HG03460 (cell line): ENCODE data around the gene STK32B.
"Not testable (repeated sequence)": the region's sequence is repeated elsewhere in the genome, so short reads cannot be mapped to it uniquely, and the experiment has no call there.

Experiments used
- ATAC-seq: cut with Tn5 transposase; IDR thresholded peaks from one replicate; pipeline ENCODE4 v1.9.1; 2021; ENCODE audit not compliant: unreplicated experiment

The STK32B gene

DNA sequence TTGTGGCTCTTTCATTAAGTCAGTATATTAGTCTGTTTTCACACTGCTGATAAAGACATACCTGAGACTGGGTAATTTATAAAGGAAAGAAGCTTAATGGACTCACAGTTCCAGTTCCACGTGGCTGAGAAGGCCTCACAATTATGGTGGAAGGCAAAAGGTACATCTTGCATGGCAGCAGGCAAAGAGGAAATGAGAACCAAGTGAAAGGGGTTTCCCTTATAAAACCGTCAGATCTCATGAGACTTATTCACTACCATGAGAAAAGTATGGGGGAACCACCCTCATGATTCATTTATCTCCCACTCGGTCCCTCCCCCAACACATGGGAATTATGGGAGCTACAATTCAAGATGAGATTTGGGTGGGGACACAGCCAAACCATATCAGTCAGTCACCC lies 15.7 kb downstream of the STK32B start:
- ATAC-seq = not testable (repeated sequence)

DNA sequence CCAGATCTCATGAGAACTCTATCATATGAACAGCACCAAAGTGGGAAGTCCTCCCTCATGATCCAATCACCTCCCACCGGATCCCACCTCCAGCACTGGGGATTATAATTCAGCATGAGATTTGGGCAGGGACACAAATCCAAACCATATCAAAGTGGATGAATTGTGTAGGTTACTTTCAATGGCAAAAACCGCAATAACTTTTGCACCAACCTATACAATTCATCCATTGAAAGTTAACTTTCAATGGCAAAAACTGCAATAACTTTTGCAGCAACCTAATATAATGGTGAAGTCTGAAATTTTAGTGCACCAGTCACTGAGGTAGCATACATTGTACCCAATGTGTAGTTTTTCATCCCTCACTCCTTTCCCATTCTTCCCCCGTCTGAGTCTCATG lies 16.6 kb downstream of the STK32B start:
- ATAC-seq = no peak

DNA sequence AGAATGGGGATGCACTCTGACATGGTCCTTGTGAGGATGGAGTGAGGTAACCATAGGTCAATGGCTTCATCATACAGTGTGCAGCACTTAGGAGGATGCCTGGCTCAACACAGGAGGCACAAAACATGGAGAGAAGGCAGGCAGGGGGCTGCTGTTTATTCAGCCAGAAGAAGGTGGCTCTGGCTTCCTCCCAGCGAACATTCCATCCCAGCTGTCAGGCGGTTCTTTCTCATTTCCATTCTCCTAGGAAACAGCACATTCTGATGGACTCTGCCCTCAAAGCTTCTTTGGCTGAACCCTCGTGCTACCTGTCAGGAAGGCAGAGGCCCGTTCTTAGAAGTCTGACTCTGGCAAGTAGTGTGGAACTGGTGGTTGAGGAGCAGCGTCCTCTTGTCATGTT lies 18.6 kb downstream of the STK32B start:
- ATAC-seq = no peak

DNA sequence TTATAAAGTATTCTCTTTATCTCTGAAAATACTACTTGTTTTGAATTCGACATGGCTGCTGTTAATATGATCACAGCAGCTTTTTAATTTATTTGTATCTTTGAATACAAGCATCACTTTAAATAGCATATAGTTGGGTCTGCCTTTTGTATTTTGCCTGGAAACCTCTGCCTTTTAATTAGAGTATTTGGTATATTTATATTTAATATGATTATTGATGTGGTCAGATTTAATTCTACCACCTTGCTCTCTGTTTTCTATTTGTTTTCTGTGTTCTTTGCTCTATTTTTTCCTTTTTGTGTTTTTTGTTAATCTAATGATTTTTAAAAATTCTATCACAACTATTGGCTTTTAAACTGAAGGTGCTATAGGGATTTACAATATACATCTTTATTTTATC lies 21.7 kb downstream of the STK32B start:
- ATAC-seq = no peak

DNA sequence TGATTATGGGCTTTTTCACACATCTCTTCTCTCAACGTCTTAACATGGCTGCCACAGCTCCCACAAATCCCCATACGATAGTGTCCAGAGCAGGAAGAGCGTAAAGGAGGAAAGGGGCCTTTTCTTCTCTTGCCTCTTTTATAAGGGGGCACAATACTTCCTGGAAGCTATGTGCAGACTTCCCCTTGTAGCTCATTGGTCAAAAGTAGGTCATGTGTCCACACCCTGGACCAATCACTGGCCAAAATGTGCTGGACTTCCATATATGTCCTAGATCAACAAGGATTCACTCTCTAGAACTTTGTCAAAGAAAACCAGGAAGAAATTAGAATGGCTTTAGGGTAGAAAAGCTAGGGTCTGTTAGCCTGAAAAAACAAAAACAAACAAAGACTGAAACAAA lies 26.7 kb downstream of the STK32B start:
- ATAC-seq = no peak

DNA sequence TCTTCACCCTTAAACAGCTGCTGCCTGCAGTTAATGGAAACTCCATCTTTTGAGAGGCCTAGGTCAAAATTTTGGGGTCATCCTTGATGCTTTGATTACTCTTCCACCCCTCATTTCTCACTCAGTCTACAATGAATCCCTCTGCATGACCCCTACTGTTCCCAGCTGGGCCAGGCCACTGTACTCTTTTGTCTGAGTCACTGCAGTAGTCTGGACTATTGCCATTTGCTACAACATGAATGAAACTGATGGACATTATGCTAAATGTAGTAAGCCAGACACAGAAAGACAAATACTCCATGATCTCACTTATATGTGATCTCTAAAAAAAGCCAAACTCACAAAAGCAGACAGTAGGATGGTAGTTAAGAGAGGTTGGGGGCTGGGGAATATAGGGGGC lies 28.3 kb downstream of the STK32B start:
- no peak for ATAC-seq

DNA sequence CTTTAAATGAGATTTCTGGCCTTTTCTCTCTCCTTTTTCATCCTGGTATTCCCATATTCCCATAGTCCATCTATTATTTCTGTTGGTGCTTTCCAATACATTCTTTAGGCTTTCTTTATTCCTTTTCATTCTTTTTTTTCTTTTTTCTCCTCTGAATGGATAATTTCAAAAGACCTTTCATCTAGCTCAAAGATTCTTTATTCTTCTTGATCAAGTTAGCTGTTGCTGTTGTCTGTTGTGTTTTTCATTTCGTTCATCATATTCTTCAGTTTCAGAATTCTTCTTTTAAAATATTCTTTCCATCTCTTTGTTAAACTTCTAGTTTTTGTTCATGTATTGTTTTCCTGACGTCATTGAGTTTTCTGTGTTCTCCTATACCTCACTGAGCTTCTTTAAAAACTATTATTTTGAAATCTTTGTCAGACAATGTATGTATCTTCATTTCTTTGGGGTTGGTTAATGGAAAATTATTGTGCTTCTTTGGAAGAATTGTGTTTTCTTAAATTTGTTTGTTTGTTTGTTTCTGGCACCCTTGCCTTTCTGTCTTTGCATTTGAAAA lies 30.2 kb downstream of the STK32B start:
- ATAC-seq = no peak

DNA sequence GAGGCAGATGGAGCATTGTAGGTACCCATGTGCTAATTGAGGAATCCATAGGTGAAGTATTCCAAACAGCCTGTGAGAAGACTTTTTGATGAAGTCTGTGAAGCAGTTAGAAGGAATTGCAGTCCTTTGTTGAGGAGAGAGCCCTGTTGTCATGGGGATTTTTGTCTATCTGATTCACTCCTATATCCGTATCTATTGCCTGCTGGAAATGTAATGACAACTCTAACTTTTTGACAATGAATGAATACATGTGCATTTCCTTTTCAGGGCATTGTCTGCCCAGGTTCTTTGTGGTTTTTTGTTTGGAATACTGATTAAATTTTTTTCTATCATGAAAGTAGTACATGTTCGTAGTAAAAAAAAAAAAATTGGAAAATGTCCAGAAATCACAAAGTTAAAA lies 31.1 kb downstream of the STK32B start:
- ATAC-seq = no peak

DNA sequence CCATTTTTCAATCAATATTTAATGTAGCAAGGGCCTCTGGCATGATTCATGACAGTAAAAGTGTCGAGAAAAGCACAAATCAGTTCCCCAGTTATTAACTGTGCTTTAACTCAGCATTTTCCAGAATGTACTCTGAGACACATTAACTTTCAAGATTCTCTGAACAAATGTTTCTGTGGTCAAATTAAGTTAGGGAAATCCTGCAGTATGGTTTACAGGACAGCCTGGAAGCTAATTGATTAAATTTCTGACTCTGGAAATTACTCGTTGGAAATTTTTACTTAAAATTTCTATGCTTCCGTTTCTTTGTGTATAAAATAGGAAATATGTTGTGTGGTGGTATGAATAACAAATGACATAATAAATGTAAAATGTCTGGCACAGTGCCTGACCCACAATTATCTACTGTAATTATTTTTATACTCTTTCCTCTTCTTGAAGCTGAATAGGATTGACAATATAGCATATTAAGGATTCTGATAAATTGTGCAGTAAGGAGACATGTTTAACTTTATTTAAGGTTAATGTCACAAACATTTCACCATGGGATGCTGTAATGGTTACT lies 33.7 kb downstream of the STK32B start:
- no peak for ATAC-seq

DNA sequence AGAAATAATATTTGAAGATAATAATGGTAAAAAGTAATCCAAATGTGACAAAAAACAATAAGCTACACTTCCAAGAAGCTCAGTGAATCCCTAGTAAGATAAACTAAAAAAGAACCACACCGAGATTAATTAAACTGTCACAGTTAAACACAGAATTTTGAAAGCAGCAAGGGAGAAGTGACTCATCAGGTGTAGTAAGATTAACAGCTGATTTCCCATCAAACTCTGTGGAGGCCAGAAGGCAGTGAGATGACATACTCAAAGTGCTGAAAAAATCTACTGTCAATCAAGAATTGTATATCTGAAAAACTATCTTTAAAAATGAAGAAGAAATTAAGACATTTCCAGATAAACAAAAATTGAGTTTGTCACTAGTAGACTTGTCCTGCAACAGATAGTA lies 35.3 kb downstream of the STK32B start:
- ATAC-seq = no peak

DNA sequence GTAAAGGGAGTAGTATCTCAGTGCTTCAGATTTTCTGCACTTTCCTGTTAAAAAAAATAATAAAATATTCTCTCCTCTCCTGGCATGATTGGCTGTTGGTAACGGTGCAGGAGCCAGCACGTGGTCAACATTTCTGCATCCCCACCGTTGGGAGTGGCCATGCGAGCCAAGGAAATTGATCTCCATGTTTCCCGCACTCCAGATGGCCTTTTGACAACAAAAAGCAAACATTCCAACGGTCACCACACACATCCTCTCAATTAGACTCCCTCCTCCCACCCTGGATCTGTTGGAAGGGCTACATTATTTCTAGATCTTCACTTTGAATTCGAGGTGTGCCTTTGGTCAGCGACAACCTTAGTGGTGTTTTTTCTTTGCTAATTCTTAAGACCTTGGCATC lies 45.0 kb downstream of the STK32B start:
- no peak for ATAC-seq

DNA sequence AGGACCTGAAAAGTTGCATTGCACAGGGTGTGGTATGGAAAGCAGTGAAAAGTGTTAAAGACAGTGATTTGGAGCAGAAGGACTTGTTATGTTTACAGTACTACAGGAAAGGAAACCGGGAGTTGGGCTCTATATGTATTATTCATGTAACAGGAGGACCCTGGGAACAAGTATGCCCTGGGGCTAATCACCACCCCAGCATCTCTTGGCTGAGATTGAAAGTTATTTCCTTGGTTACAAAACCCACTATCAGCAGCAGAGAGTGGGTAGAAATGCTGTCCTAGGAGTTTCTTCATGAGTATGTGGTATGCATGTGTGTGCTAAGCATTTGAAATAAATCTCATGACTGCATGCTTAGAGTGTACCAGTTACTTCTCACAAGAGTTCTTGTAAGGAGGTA lies 46.9 kb downstream of the STK32B start:
- no peak for ATAC-seq

DNA sequence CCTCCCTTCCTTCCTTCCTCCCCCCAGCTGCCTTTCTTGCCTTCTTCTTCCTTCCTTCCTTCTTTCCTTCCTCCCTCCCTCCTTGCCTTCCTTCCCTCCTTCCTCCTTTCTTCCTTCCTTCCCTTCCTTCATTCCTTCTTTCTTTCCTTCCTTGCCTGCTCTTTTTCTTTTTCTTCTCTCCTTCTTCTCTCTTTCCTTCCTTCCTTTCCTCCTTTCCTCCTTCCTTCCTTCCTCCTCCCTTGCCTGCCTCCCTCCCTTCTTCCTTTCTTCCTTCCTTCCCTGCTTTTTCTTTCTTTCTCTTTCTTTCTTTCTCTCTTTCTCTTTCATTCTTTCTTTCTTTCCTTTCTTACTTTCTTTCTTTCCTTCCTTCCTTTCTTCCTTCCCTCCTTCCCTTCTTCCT lies 49.1 kb downstream of the STK32B start:
- ATAC-seq = no peak

DNA sequence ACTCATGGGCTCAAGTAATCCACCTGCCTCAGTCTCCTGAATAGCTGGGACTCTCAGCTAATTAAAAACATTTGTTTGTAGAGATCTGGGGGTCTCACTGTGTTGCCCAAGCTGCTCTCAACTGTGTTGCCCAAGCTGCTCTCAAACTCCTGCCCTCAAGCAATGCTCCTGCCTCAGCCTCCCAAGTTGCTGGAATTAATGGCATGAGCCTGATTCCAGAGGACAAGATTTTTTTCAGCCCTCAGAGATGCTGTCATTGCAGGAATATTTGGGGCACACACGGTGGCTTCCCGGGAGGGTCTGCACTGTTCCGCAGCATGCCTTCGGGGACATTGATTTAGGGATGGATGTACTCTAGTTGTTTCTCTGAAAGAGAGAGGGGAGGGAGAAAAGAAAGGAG lies 49.7 kb downstream of the STK32B start:
- no peak for ATAC-seq

DNA sequence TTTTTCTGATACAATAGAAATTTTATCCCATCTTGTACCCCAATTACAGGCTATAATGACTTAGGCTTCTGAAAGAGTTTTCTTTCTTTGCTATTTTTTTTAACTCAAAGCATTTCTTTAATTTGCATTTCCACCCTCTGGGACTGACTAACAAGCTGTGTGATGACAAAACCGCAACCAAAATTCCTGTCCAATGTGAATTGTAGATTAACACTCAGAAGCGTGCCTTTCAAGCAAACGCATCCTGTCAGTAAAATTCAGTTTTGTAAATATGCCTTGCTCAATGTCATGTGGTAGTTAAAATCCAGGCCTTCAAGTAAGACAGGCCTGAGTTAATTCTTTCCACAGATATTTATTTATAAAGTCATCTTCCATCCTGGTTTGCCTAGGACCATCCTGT lies 50.3 kb downstream of the STK32B start:
- no peak for ATAC-seq

DNA sequence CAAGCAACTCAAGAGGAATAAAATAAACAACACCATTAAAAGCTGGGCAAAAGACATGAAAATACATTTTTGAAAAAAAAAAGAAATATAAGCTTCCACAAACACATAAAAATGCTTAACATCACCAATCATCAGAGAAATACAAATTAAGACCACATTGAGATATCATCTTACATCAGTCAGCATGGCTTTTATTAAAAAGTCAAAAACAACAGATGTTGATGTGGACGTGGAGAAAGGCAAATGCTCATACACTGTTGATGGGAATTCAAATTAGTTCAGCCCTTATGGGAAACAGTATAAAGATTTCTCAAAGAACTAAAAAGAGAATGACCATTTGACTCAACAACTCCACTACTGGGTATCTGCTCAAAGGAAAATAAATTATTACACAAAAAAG lies 59.6 kb downstream of the STK32B start:
- no peak for ATAC-seq

DNA sequence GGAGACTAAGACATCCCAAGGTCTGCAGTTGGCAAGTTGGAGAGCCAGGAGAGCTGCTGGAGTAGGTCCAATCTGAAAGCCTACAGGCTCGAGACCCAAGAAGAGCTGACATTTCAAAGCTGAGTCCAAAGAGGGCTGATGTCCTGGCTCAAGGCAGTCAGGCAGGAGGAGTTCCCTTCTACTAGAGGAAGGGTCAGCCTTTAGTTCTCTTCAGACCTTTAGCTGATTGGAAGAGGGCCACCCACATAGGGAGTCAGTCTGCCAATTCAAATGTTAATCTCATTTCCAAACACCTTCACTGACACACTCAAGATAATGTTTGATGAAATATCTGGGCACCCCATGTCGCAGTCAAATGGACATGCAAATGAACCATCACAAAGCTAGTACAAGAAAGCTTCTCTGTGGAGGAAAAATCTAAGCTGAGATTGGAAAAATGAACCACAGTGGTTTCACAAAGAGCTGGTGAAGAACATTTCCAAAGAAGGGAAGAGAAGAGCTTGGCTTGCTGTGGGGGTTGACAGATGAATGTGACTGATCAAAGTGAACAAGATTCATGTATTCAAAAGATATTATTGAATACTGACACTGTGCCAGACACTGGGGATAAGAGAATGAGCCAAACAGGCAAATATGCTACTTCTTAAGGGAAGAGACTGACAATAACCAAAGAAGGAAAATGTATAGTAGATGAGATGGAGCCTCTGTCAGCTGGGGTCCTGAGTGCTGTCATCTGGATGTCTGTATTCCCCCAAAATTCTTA lies 61.2 kb downstream of the STK32B start:
- ATAC-seq = no peak

DNA sequence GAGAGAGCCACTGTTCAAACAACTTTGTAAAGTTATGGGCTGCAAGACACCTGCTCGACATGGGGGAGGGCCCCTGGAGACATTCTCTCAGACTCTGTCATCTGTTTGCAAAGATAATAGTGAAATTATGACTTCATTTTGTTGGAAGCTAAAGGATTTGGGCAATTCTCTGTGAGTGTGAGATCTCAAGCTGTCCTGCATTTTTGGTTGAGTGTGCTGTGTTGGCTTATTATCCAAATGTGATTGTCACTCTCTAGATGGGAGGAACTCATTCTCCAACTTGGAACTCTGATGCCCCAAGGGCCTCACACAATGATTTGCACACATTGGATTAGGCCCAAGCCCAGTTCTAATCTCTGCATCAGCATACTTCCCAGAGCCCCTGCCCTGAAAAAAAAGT lies 63.7 kb downstream of the STK32B start:
- no peak for ATAC-seq

DNA sequence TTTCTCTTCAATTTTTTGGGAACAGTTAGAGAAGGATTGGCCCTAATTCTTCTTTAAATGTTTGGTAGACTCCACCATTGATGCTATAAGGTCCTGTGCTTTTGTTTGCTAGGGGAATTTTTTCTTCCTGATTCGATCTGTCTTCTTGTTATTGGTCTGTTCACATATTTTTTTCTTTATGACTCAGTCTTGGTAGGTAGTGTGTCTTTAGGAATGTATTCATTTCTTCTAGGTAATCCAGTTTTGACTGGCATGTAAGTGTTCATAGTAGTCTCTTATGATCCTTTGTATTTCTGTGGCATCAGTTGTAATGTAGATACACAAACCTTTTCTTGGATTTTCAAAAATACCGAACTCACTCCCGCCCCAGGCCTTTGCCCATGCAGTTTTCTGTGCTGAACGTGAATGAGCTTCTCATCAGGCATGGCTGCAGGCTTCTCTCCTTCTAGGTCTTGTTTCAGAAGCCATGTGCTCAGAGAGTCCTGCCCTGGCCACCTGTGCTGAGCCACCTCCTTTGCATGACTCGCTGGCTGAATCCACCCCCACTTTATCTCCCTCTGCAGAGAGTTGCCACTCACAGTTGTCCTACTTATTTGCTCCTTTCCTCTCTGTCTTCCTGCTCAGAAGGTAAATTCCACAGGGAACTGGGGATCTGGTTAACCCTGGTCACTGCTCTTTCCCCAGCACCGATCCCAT lies 67.0 kb downstream of the STK32B start:
- no peak for ATAC-seq

DNA sequence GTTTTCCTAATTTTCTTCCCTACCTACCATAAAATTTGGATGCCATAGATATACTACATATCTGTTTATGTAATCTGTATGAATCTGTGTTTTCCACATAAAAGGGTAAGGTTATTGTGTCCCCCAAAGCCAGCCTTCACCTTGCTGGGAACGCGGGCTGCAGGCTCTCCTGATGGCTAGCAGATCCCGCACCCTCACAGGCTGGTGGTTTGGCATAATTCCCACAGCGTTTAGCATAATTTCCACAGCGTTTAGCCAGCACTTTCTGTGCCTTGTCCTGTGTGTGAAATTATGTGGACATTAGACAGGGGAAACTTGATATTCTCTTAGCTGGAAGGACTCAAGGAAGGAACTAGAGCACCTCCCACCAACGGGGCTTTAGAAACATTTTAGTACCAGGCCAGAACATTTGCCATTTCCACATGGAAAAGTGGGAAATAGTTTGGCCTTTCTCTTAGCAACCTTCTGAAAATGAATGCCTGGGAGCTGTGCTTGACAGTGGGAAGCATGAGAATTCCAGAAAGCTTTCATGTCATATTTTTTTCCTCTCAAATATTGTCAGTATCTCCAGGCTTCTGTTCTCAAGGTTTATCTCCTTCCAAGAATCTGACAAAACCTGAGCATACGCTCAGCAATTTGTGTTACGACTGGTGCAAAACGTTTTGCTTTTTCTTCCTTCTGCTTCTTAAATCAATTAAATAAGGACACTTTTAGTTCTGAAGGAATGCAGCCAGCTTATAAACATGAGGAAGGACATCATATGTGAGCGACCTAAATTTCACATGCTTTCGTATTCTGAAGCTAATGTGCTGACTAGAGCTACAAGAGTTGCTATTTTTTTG lies 67.9 kb downstream of the STK32B start:
- no peak for ATAC-seq

DNA sequence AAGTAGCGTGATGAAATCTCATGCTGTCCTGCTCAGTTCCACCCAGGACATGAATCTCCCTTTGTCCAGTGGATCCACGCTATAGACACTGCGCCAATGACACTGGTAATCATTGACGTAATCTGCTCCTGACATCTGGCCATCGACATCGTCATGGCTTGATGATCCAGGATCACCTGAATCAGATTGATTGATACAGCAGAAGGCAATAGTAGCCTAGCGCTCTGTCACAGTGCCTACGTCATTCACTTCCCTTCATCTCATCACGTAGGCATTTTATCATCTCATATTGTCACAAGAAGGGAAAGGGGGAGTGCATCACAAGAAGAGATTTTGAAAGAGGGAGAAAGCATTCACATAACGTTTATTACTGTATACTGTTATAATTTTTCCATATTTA lies 68.8 kb downstream of the STK32B start:
- no peak for ATAC-seq
